Endothelial cell of umbilical vein (primary cell): Measurements from ENCODE around the gene MBD3L1. TPM values are rescaled to one million over a fixed set of nuclear protein-coding genes. Genes with fewer than 3 reads are reported as not detected.

ENCODE experiments used
- BruUV-seq: library from RNA; stranded (reverse); fragments of 400-500 nt; replicated peaks from 2 replicates; lab custom pipeline; 2021; lab: Mats Ljungman, UMichigan
- CTCF ChIA-PET: fragments of 300-600, 350-600 bp; sonication (Branson Sonifier 250); formaldehyde crosslinking; loops from one replicate; lab custom pipeline; 2021; ENCODE audit warnings: antibody characterized with exemption, inconsistent platforms; lab: Charles Lee
- POLR2A ChIA-PET: fragments of 300-600, 350-600 bp; sonication (Branson Sonifier 250); formaldehyde crosslinking; loops from one replicate; lab custom pipeline; 2021; ENCODE audit warnings: antibody characterized with exemption, inconsistent platforms; lab: Charles Lee
- DNase-seq: peaks from one replicate; pipeline ENCODE4 v3.0.0-alpha.2; 2011; ENCODE audit warnings: low read depth, low spot score
- FAIRE-seq: peaks from 2 replicates; lab custom pipeline; 2011; peaks lifted over from hg19 to GRCh38; lab: Jason Lieb, UNC
- H2AFZ ChIP-seq: 2 replicates; pipeline ENCODE4 v1.6.0; 2012; ENCODE audit warnings: low read depth, low read length, control low read depth, inconsistent platforms
- H3K27ac ChIP-seq: 2 replicates; pipeline ENCODE4 v1.5.1; 2011; ENCODE audit warnings: low read depth, mild to moderate bottlenecking, control low read depth, low read length, moderate library complexity; ENCODE audit not compliant: insufficient read depth
- H3K27me3 ChIP-seq, 2 experiments: 2 replicates each; pipeline versions ENCODE4 v1.6.0 to v1.6.1; 2011; ENCODE audit warnings: low read length in 2 of 2, mixed read lengths in 1 of 2; ENCODE audit not compliant: control insufficient read depth in 2 of 2, insufficient read depth in 2 of 2
- H3K36me3 ChIP-seq, 2 experiments: 2 replicates in 1 of 2; 3 replicates in 1 of 2; pipeline ENCODE4 v1.5.1; 2011; ENCODE audit warnings: low read length in 2 of 2, mild to moderate bottlenecking in 1 of 2, moderate library complexity in 1 of 2; ENCODE audit not compliant: control insufficient read depth in 2 of 2, insufficient read depth in 2 of 2; ENCODE audit errors: extremely low read depth in 1 of 2
- H3K4me1 ChIP-seq: 3 replicates; pipeline ENCODE4 v1.5.1; 2011; ENCODE audit warnings: mild to moderate bottlenecking, low read length; ENCODE audit not compliant: control insufficient read depth, insufficient read depth; ENCODE audit errors: extremely low read depth
- H3K4me2 ChIP-seq: 2 replicates; pipeline ENCODE4 v1.6.1; 2011; ENCODE audit warnings: low read length, control low read depth, mixed read lengths; ENCODE audit not compliant: insufficient read depth
- H3K4me3 ChIP-seq, 3 experiments: fragments of 200-600 bp in 1 of 3; sonication (generic), shearing (Covaris generic) in 1 of 3; replicated peaks in 1 of 3; 2 replicates each; pipeline ENCODE4 v1.5.1; 2011 to 2016; ENCODE audit warnings: control low read depth in 3 of 3, low read length in 3 of 3, mild to moderate bottlenecking in 2 of 3, inconsistent platforms in 1 of 3, low read depth in 1 of 3, moderate library complexity in 1 of 3; ENCODE audit not compliant: insufficient read depth in 1 of 3
- H3K79me2 ChIP-seq: 2 replicates; pipeline ENCODE4 v1.6.0; 2012; ENCODE audit warnings: low read length, inconsistent platforms; ENCODE audit not compliant: control insufficient read depth, insufficient read depth
- H3K9ac ChIP-seq: replicated peaks from 2 replicates; pipeline ENCODE3; 2011; ENCODE audit warnings: low read length, control low read depth; ENCODE audit not compliant: insufficient read depth; ENCODE audit errors: extremely low read depth
- H3K9me1 ChIP-seq: replicated peaks from 3 replicates; pipeline ENCODE4 v1.6.0; 2011; ENCODE audit warnings: mild to moderate bottlenecking, low read length; ENCODE audit not compliant: control insufficient read depth, insufficient read depth; ENCODE audit errors: extremely low read depth
- H3K9me3 ChIP-seq: replicated peaks from 2 replicates; pipeline ENCODE4 v1.5.1; 2012; ENCODE audit warnings: low read length, inconsistent platforms; ENCODE audit not compliant: control insufficient read depth, insufficient read depth
- H4K20me1 ChIP-seq: replicated peaks from 2 replicates; pipeline ENCODE3; 2011; ENCODE audit warnings: mild to moderate bottlenecking, low read length; ENCODE audit not compliant: control insufficient read depth, insufficient read depth; ENCODE audit errors: extremely low read depth
- EZH2 ChIP-seq: IDR thresholded peaks from 2 replicates; pipeline ENCODE4 v1.6.1; 2012; ENCODE audit warnings: borderline replicate concordance, low read depth, mild to moderate bottlenecking, moderate library complexity, low read length, inconsistent platforms; ENCODE audit not compliant: severe bottlenecking
- FOS ChIP-seq: IDR thresholded peaks from 2 replicates; pipeline ENCODE4 v1.6.1; 2011; ENCODE audit warnings: mild to moderate bottlenecking, low read length, moderate library complexity, borderline replicate concordance; ENCODE audit not compliant: insufficient read depth
- GATA2 ChIP-seq: IDR thresholded peaks from 2 replicates; pipeline ENCODE4 v1.7.0; 2011; ENCODE audit warnings: low read depth, mild to moderate bottlenecking, moderate library complexity, mixed read lengths, low read length; ENCODE audit not compliant: insufficient read length, insufficient read depth
- JUN ChIP-seq: IDR thresholded peaks from 2 replicates; pipeline ENCODE4 v1.6.1; 2011; ENCODE audit warnings: borderline replicate concordance, low read depth; ENCODE audit not compliant: insufficient read length, insufficient read depth
- MYC ChIP-seq: IDR thresholded peaks from one replicate; pipeline ENCODE4 v1.6.1; 2011; ENCODE audit warnings: mild to moderate bottlenecking, low read depth, low read length
- POLR2A ChIP-seq: IDR thresholded peaks from 2 replicates; pipeline ENCODE4 v1.6.1; 2012; ENCODE audit warnings: low read depth, mild to moderate bottlenecking, control low read depth, low read length
- POLR2AphosphoS5 ChIP-seq: IDR thresholded peaks from 2 replicates; pipeline ENCODE4 v1.6.1; 2012; ENCODE audit warnings: low read depth, mild to moderate bottlenecking, control low read depth, low read length, moderate library complexity; ENCODE audit not compliant: insufficient read depth
- dilution Hi-C: fragments of 300-500 bp; cut with MboI; formaldehyde crosslinking; loops from one replicate; pipeline ENCODE4 v1.15.0; 2019; ENCODE audit warnings: low sequenced_read_pairs; ENCODE audit not compliant: extremely low pct_ligation_motif_present
- intact Hi-C: fragments of 100-400 bp; cut with micrococcal nuclease; formaldehyde crosslinking; loops from one replicate; pipeline ENCODE4 v1.10.0; 2022
- polyA plus RNA-seq, 4 experiments: library from polyadenylated mRNA; depleted of rRNA in 3 of 4; stranded (reverse) in 3 of 4; unstranded in 1 of 4; fragments of >200 nt; gene quantifications; 2 replicates each; pipeline versions ENCODE4 v1.2.1 to v1.2.3, GENCODE V29; 2011 to 2012; ENCODE audit warnings: missing spikeins in 1 of 4
- total RNA-seq: library from RNA; stranded (reverse); gene quantifications from 2 replicates; pipeline ENCODE4 v1.2.3, GENCODE V29; 2021
- TF ChIP-seq, protein P1 (sequence below), 2 donors: IDR thresholded peaks; 1 replicate in 1 of 2; 2 replicates in 1 of 2; pipeline ENCODE4 v1.5.1; 2011; ENCODE audit warnings: low read length in 2 of 2, mild to moderate bottlenecking in 2 of 2, moderate library complexity in 2 of 2, control low read depth in 1 of 2, inconsistent platforms in 1 of 2, low read depth in 1 of 2; ENCODE audit not compliant: insufficient read depth in 1 of 2; ENCODE audit errors: extremely low read depth in 1 of 2
- TF ChIP-seq, protein P2 (sequence below): IDR thresholded peaks from 2 replicates; pipeline ENCODE4 v1.6.1; 2011; ENCODE audit not compliant: insufficient read depth, insufficient read length

MBD3L1 gene
- total and polyA plus RNA-seq, 2 donors (not counting 3 experiments of a cell fraction or from before 2014, with no cell fraction given): not detected

DNA sequence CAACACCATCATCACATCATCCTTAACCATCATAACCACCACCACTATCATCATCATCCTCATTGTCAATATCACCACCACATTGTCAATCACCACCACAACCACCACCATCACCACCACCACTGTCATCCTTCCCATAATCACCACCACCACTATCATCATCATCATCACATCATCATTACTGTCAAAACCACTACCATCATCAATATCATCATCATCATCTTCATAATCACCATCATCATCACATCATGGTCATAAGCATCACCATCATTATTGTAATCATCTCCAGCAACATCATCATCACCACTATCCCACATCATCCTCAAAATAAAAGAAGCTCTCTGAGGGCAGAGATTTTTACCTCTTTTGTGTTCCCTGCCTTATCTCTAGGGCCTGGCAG is 52.2 kb downstream of the MBD3L1 start:
- ChIA-PET POLR2A (no interaction called here), CTCF (no interaction called here)
- TF ChIP-seq, protein P1, sequence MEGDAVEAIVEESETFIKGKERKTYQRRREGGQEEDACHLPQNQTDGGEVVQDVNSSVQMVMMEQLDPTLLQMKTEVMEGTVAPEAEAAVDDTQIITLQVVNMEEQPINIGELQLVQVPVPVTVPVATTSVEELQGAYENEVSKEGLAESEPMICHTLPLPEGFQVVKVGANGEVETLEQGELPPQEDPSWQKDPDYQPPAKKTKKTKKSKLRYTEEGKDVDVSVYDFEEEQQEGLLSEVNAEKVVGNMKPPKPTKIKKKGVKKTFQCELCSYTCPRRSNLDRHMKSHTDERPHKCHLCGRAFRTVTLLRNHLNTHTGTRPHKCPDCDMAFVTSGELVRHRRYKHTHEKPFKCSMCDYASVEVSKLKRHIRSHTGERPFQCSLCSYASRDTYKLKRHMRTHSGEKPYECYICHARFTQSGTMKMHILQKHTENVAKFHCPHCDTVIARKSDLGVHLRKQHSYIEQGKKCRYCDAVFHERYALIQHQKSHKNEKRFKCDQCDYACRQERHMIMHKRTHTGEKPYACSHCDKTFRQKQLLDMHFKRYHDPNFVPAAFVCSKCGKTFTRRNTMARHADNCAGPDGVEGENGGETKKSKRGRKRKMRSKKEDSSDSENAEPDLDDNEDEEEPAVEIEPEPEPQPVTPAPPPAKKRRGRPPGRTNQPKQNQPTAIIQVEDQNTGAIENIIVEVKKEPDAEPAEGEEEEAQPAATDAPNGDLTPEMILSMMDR (IDR thresholded peaks at IDR 0.05; ENCODE audit: extremely low read depth in 1 of 2, insufficient read depth in 1 of 2, low read depth in 1 of 2, low read length in 2 of 2): no peak
- TF ChIP-seq GATA2 (no peak), POLR2AphosphoS5 (no peak), MYC (no peak), POLR2A (no peak), EZH2 (no peak), FOS (no peak), JUN (no peak)
- TF ChIP-seq, protein P2, sequence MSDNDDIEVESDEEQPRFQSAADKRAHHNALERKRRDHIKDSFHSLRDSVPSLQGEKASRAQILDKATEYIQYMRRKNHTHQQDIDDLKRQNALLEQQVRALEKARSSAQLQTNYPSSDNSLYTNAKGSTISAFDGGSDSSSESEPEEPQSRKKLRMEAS: no peak
- no peak overlapping the region for H3K27ac ChIP-seq
- H4K20me1 ChIP-seq: no peaks in the 10 kb centered on the region
- no peaks in the 10 kb centered on the region for H3K9me1 ChIP-seq
- H3K9ac ChIP-seq: no peak overlapping the region
- BruUV-seq: no TSS peak
- dilution Hi-C loops: no loop called here
- no peak overlapping the region for H3K4me3 ChIP-seq
- H3K9me3 ChIP-seq: peaks cover 7% of the 10 kb centered on the region
- FAIRE-seq (no peak), DNase-seq (no peak)
- H2AFZ ChIP-seq: no peak overlapping the region
- H3K79me2 ChIP-seq: no peaks in the 10 kb centered on the region
- H3K36me3 ChIP-seq: no peaks in the 10 kb centered on the region
- H3K27me3 ChIP-seq: no peaks in the 10 kb centered on the region
- intact Hi-C loops: no loop called here
- H3K4me2 ChIP-seq: no peak overlapping the region
- H3K4me1 ChIP-seq: no peaks in the 10 kb centered on the region
